Measurements from ENCODE around the gene TRIM26.

DNA sequence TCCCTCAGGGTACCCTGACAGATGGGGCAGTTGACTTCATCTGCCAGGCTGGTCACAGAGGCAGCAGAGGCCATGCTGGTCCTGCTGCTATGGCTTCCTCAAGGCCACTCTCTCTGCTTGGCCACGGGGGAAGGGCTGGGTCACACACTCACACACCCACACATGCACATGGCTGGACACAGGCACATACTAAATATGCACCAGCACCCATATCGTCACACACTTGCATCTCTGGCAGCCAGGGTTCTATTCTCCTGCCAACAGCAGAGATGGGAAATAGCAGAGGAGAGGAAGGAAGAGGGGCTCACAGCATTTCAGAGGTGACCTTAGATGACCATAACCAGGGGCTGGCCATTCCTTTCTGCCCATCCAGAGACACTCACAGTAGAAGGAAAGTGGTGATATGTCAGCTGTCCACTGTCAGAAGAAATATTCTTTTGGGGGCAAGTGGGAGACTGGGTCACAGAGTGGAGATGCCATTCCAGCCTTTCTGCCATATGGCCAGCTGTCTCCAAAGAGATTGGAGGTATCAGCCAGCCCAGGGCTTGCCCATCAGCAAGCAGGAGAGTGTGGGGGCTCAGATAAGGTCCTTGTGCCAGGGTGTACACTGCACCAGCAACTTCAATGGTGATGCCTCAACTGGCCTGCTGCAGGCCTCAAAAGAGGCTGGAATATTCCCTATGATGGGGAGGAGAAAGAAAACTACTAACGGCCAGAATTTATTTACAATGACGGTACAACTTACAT is 52.2 kb downstream of the TRIM26 start, which contains the start of gene TRIM10:
- TF ChIP-seq CTCF (IDR thresholded peaks at IDR 0.05) (no peak), POLR2A (IDR thresholded peaks at IDR 0.05) (no peak)
